ENCODE data around the gene HOXC11. TPM values are rescaled to one million over a fixed set of nuclear protein-coding genes. Genes with fewer than 3 reads are reported as not detected.

Gene HOXC11
- total RNA-seq, 1 donor from 2014 or later: 2.4 TPM

DNA sequence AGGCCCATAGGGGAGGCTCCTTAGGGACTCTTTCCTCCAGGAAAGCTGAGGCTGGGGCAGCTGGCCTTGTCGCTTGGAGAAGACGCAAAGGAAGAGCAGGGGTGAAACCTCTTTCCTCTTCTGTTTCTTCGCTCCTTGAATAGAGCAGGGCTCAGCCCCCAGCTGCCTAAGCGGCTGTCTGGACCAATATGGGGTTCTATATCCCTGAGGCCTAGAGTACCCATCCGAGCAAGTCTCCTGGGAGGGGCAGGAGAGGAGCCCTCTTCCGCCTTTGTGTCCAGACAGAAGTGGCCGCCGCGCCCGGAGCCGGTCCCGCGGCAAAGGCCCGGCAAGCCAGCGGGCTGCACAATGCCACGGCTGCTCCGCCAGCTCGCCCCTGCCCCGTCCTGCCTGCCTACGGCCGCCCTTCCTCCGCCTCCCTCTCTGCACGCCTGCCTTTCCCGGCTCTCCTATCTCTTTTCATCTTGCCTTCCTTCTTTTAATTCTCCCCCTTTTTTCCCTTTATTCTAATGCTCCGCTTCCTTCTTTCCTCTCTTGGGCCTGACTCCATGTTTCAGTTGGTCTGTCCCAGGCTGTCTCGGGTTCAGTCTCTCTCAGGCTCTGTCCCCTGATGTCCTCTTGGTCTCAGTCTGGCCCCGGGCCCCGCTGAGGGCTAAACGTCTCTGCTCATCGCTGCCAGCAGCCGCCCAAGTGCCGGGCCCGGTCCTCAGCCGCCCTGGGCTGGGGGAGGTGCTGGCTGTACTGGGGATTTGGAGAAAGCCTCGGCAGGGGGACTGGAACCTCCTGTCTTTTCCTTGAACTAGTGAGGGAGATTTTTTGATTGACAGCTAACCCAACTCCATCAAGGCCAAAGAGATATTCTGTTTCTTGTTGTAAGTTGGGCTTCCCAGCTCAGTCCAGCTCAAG lies 24.5 kb downstream of the HOXC11 start:
- DNase-seq: no peak

DNA sequence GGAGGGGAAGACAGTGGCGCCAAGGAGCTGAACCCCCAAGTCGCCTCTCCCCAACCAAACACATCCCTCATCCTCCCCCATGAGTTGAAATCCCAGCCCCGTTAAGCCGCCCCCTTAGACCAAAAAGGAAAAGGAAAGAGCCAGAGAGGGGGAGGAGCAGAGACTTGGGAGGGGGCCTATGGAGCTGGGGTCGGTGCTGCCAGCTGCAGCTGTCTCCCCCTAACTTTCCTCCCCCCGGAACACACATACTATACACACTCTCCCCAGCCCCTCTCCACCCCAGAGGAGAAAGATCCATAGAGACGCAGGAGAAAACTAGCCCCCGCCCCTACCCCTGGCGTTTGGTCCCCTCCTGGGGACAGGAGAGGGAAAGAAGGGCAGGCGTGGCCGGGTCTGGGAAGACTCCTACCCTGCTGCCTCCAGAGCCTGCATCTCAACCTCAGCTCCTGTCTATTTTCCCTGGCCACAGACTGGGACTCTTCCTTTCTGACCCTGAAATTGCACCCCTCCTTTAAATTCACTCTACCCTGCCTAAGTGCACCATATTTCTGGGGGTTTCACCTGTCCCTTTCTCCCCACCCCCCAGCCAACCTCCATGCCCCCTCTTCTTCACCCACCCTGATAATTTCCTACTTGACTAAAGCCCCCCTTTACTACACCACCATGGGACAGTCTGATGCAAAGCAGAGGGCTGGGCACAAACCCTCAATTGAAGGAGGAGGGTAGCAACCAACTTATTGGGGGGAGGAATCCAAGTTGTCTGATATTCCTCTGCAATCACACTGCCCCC lies 25.4 kb downstream of the HOXC11 start:
- no peak for DNase-seq

DNA sequence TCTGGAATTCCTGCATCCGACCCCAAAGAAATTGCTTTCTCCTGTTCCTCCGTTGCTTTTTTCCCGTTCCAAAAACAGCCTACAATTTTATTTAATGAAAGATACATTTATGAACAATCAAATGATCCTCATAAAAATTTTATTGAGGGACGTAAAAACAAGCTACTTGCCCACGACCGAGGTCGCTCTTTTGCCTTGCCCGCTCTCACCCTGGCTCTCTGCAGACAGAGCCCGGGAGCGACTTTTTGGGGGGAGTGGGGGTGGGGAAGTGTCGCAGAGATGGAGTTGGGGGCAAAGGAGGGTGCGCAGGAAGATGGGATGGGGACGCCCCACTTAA lies 25.9 kb downstream of the HOXC11 start:
- DNase-seq: no peak

DNA sequence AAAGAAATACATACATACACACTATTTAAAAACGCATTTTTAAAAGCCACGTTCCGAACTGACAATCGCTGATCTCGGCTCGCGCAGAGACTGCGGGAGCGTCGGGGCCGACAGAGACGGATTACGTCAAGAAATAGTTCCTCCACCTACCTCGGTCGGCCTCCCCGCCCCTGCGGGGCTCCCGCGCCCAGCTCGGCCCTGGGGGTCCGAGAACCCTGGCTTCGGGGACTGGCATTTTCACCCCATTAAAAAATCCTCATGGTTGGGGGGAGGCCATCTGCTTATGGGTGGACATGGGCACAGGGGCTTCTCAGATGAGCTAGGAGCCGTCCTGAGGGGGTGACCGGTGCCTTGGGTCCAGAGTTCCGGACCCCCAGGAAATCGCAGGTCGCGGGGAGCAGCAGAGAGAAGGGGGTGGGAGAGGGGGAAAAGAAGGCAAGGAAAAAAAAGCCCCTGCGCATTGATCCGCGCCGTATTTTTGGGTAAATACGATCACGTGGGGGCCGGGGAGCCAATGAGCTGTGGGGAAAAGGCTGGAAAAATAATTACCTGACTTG lies 26.7 kb downstream of the HOXC11 start:
- DNase-seq: peak; percentile 87

DNA sequence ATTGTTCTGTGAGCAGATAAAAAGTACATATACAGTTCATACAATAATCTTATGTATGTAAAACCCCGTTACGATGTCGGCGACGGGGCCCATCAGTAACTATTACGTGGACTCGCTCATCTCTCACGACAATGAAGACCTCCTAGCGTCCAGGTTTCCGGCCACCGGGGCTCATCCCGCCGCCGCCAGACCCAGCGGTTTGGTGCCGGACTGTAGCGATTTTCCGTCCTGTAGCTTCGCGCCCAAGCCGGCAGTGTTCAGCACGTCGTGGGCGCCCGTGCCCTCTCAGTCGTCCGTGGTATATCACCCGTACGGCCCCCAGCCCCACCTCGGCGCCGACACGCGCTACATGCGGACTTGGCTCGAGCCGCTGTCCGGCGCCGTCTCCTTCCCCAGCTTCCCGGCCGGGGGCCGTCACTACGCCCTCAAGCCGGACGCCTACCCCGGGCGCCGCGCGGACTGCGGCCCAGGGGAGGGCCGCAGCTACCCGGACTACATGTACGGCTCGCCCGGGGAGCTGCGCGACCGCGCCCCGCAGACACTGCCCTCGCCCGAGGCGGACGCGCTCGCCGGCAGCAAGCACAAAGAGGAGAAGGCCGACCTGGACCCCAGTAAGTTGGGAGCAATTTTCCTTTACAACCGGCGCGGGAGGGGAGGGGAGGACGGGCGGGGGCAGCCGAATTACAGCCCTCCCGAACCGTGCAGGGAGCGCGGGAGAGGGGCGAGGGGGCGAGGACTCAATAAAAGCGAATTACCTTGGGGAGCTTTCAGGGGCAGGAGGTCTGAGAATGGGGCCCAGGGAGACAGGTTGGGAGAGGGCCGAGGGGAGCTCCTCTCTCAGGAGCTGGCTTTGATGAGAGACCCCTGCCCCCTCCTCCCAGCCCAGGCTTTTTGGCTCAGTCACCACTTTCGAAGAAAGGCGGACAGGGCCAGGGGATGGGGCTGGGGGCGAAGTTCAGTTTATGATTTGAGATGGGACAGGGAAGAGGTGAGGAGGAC lies 27.5 kb downstream of the HOXC11 start, which contains the start of gene HOXC9:
Gene HOXC9 (plus strand): TSS at position 46 of the 999 bp plus-strand sequence. CDS start 28 bp downstream, at position 74.
- DNase-seq: no peak

DNA sequence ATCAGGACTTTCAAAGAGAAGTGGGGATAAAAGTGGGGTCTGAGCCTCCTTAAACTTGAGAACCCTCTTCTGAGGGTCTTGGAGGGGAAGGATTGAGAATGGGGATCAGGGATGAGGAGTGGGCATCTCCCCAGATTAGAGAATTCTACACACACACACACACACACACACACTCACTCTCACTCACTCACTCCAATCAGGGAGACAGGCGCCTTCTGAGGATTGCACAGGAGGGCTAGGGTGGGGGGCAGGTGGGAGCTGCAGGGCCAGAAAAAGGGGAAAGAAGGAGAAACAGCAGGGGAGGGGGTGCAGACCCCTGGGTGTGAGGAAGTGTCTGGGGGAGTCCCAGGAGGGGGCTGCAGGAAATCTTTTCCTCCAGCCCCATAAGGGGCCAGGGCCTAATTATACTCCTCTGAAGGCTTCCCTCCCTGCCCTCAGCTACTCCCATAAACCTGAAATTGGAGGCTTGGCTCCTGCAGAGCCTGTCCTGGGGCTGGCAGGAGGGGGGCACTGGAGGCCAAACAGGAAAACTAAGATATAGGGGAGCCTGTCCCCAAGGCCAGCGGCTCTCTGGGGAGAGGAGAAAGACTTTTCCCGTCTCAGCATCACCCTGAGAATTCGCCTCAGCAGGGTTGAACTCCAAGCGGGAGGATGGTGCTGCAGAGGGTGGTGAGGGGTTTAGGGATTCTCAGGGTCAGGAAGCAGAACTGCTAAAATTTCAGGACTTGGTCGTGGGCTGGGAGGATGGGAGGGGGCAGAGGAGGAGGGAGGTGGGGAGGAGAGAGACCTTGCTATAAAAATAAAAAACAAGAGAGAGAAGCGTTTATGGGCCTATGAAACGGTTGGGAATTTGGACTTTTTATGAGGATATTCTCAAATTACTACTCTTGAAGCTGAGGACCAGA lies 28.6 kb downstream of the HOXC11 start:
- no peak for DNase-seq

DNA sequence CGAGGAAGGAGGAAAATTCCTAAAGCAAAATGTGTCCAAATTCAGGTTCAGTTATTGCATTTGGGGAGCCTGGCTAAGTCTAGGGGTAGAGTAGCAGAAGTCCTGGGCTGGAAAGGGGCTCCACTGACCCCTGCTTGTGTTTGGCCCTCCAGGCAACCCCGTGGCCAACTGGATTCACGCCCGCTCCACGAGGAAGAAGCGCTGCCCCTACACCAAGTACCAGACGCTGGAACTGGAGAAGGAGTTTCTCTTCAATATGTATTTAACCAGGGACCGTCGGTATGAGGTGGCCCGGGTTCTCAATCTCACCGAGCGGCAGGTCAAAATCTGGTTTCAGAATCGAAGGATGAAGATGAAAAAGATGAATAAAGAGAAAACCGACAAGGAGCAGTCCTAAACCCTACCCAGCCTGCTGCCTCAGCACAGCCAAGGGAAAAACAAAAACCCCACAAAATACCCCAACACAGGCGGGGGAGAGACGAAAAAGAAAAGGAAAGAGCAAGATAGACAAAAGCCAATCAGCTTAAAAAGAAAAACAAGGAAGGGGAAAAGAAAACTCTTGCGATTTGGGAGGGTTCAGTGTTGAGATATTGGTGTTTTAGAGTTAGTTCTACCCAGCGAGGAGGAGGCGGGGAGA lies 29.5 kb downstream of the HOXC11 start:
- no peak for DNase-seq

DNA sequence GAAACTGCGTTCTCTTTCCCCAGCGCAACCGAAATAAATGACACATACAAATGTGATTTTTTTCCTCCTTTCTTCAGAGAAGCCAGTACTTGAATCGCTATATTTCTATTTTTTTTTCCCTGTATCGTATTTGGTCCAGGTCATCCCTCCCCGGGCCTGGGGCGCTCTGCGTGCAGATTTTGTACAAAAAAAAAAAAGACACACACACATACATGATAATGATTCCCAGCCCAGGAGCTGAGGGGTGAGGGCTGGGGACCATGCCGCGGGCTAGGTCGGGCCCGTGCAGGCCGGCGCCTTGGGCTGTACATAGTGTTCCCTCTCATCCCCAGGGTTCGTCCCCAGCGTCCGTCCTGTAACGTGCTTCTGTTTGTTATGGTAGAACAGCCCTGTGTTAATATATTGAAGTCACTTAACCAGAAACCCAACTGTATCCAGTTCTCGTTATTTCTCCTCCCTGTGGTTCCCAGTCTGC lies 30.0 kb downstream of the HOXC11 start:
- no peak for DNase-seq

DNA sequence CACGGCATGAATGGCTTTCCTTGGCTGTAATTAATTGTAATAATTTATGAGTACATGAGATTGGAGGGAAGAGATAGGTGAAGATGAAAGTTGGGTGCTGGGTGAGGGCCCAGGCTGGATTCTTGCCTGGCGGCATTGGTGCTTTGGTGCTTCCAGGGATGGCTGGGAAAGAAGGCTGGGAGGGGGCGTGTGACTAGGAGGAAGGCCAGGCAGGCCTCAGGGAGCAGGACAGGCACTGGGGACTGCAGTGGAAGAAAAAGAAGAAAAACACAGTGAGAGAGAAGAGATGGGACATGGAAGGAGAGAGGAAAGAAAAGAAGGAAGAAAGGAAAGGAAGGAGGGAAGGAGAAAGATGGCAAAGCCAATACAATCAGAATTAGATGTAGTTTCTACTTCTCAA lies 30.7 kb downstream of the HOXC11 start:
- no peak for DNase-seq

DNA sequence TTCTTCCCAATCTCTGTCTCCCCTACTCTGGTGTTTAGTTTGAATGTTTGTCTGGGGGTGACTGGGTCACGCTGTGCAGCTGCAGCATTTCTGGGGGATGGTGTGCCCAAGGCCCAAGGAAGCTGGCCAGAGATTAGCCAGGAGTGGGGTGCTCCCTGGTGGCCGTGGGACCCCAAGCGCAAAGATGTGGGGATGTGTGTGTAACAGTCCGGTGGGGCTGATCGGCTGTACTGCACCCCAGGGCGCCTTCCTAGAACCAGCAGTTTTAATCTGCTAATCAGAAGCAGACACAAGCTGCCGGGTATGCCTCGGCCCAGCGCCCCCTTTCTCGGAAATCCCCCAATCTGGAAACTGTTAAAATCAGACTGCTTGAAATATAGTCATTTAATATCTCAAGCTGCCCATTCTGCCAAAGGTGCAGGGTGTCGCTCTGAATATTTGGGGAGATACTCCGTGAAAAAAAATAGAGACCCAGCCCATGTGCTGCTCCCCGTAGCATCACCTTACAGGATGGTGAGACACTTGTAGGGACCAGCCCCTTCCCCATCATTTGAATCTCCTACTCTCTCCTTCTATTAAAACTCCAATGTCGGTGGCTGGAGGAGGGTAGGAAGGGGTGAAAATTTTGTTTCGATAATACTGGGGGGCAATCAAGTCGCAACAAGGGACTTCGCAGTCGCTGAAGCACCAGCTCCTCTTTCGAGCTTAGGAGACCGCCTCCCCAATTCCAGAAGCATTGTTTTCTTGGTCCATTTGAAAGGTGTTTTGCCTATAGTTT lies 31.3 kb downstream of the HOXC11 start:
- no peak for DNase-seq

DNA sequence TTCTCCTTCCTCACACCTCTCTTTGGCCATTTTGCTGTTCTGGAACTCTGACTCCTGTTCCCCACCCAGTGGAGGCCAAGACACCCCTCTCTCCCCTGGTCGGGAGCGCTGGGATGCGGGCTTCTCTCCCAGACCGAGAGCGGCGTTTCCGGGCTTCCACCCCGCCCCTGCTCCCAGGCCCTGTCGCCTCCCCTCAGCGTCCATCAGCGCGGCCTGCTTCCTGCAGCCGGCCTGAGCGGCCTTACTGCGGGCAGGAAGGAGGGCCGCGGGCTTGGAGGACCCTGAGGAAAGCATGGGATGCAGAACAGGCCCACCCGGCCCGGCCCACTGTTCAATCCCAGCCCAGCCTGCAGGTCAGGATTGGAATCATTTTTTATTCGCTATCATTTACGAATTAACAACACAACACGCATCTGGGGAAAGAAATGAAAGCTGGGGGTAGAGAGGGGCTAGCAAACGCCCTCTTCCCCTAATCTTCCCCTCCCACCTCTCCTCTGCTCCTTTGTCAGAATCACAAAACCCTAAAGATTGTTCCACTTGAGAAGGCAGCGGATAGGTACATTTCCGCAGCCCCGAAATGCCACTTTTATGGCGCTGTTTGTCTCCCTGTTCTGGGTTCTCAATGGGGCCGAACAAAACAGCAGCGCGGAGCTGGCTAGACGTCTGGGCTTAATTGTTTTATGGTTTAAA lies 32.1 kb downstream of the HOXC11 start:
- DNase-seq: no peak

DNA sequence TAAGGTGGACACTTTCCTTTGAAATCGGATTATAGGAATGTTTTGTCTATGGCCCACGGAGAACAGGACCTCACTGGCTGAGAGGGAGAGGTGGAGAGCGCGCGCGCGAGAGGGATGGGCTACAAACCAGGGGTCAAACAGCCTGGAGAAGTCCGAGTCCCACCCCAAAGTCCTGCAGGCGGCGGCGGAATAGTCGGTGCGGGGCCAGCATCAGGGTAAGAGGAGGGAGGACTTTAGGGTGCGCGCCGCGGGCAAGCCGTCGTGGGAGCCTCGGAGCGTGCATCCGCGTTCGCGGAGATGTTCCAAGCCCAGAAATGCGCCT lies 32.6 kb downstream of the HOXC11 start:
- DNase-seq: no peak

DNA sequence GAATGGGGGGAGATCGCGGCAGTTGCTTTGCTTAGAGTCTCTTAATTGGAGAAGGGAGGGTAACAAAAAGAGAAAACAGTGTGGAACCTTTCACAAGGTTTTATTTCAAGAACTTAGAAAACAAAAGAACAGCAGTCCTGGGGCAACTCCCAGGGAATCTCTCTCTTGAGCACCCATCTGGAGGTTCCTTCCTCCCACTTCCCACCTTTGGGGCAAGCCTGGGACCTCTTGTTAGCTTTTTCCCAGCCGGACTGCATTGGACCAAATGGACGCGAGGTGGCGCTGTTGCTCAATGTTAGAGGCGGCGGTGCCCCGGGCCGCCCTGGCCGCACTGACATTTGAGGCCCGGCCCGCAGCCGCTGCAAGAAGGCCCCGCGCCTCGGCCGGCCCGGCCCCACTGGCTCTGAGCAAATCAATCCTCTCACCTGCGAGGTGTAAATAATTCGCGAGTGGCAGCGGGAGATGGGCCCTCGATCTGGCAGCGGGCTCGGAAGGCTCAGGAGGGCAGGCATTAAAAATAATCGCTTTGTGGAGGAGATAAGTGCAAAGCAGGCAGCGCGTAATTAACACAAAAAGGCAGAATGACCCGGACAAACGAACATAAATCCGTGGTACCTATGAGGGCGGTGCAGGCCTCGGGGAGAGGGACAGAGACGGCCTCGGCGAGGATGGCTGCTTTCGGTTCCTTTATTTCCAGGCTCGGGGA lies 33.1 kb downstream of the HOXC11 start:
- peak; percentile 91 for DNase-seq

DNA sequence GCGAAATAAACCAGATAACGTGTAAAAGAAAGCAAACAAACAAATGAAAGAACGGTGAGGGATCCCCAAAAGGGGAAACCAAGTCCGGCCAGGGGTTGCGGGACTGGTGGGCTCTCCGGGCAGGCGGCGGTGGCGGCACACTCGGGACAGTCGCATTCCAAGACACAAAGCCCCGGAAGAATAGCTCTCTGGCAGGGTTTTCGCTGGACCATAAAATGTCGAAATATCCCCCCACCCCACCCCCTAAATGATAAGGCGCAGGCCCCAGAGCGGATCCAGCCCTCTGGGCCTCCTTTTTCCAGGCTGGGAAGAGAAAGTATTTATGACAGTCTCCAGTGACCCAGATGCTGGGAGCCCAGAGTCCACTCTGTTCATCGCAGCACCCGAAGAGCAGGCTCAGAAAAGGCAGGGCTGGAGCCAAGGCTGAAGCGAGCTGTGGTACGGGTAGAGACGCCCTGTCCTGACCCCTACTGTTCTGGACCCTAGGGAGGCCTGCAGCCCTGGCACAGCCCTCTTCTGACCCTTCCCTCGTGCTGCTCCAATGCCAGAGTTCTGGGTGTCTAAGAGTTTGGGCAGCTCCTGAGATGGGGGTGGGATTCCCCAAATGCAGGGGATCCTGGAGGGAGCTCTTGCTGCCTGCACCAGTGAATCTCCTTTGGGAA lies 33.8 kb downstream of the HOXC11 start:
- DNase-seq: no peak

DNA sequence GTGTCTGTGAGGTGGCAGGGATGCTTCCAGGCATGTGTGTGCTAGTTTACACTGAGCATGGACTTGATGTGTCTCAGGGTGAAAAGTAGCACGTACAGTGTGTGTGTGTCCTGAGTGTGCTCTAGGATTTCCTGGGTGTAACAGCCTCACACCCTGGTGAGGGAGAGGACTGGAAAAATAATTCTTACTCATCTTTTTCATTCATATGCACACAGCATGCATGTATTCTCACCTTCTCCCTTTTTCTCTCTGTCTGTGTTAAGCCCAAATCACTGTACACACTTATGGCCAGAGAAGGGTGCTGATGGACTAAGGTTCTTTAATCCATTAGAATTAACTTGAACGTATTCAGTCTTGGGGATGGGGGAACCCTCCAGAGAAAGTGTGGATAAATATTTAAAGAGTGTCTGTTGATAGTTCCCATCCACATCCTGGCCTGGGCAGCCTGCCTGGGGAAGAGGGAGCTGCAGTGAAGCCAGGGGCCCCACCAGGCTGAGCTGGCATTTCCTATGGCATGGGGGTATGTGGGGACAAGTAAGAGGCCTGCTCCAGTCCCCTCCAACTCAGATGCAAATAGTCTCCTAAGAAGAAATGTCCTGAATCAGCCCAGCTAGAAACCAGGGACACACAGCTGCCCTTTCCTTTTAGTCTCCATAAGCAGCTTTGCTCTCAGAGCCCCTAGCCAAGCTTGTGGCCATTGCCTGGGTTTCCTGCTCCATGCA lies 34.8 kb downstream of the HOXC11 start:
- DNase-seq: no peak

DNA sequence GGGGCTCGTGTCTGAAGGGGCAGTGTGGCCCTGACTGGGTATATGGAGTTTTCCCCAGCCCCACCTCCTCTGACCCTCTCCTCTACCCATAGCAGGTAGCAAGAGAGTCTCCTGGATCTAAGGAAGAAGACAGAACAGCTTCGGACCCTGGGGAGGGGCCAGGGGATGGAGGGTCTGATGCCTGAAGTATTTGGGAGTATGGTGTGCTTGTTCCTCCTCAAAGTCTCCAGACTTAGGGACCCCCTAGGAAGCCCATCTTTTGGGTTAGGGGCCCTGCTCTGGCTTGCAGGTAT lies 35.3 kb downstream of the HOXC11 start:
- DNase-seq: no peak

All from skin of body (tissue), 2 donors.